Lower leg skin (tissue), 4 donors: Measurements from ENCODE around the gene NTHL1. TPM values are rescaled to one million over a fixed set of nuclear protein-coding genes. Genes with fewer than 3 reads are reported as not detected.

ENCODE experiments used
- DNase-seq, 2 donors: peaks; one replicate each; pipeline ENCODE4 v3.0.0-alpha.2; 2019; ENCODE audit warnings: low spot score in 2 of 2
- H3K4me3 ChIP-seq: fragments of 200-600 bp; sonication (generic); 2 replicates; pipeline ENCODE4 v1.5.1; 2017; ENCODE audit warnings: mild to moderate bottlenecking, low read depth; ENCODE audit not compliant: poor library complexity, severe bottlenecking
- POLR2A ChIP-seq, 2 donors: fragments of 450-650 bp; IDR thresholded peaks; one replicate each; pipeline ENCODE4 v1.6.1; 2016 to 2017; ENCODE audit warnings: antibody characterized with exemption in 2 of 2, mild to moderate bottlenecking in 1 of 2, moderate library complexity in 1 of 2
- WGBS, 2 donors: methylation state at CpG; one replicate each; pipeline ENCODE4 v1.1.5; 2018; 5-methylcytosine and 5-hydroxymethylcytosine counted together
- intact Hi-C: fragments of 100-400 bp; cut with DNase I; formaldehyde crosslinking; loops from one replicate; pipeline ENCODE4 v1.15.0; 2023; ENCODE audit warnings: low total_unique reads
- total RNA-seq, 4 donors: library from RNA; depleted of rRNA; stranded (reverse); fragments of >200 nt; gene quantifications; one replicate each; pipeline ENCODE4 v1.1.0, GENCODE V29; 2016
- TF ChIP-seq, protein P1 (sequence below), 3 donors: fragments of 450-650 bp; IDR thresholded peaks; one replicate each; pipeline ENCODE4 v1.5.1; 2016; ENCODE audit warnings: antibody characterized with exemption in 3 of 3, mild to moderate bottlenecking in 3 of 3, moderate library complexity in 2 of 3

The NTHL1 gene
- total RNA-seq, 4 donors from 2014 or later: 5.8 to 29.9 (median 21.5) TPM

DNA sequence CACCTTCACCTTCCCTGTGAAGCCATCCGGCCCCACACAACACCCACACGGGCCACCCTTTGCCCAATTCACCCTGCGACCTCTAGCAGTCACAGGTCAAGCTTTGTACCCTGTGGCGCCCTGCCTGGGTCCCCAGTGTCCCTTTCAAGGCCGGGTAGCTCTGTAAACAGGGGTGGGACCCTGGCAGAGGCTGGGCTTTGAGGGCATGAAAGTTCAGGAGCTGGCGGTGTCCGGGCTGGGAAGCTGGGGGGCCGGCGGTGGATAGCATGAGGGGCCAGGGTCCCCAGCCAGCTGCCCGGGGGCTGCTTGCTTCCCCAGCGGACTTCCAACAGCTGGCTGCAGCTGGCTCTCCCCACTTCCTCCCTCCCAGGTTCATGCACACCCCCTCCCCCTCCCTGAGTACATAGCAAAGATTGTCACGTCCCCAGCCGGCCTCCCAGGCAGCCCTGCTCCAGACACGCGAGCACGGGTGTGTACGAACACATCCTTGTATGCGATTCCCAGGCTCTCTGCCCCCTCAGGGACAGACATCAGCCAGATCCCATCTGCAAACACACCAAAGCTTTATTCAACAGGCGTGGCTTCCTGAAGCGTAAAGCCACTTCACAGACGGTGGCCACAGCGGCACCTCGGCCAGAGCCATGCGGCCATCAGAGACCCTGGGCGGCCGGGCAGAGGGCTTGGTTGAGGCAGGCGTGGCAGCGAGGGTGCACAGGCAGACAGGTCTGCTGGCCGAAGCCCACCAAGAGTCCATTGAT, 8.2 kb downstream of the NTHL1 start:
- 51 to 54% methylated on average over 22 to 29 of the region's 29 CpGs for WGBS, 2 donors
- DNase-seq: no peak
- intact Hi-C loops: loop anchor here (10.0 kb wide), 1 partner anchor 45 kb away; no protein-coding TSS in a partner anchor
- no peak overlapping the region for H3K4me3 ChIP-seq
- TF ChIP-seq POLR2A (IDR thresholded peaks at IDR 0.05): no peak
- TF ChIP-seq, protein P1, sequence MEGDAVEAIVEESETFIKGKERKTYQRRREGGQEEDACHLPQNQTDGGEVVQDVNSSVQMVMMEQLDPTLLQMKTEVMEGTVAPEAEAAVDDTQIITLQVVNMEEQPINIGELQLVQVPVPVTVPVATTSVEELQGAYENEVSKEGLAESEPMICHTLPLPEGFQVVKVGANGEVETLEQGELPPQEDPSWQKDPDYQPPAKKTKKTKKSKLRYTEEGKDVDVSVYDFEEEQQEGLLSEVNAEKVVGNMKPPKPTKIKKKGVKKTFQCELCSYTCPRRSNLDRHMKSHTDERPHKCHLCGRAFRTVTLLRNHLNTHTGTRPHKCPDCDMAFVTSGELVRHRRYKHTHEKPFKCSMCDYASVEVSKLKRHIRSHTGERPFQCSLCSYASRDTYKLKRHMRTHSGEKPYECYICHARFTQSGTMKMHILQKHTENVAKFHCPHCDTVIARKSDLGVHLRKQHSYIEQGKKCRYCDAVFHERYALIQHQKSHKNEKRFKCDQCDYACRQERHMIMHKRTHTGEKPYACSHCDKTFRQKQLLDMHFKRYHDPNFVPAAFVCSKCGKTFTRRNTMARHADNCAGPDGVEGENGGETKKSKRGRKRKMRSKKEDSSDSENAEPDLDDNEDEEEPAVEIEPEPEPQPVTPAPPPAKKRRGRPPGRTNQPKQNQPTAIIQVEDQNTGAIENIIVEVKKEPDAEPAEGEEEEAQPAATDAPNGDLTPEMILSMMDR (IDR thresholded peaks at IDR 0.05): no peak

DNA sequence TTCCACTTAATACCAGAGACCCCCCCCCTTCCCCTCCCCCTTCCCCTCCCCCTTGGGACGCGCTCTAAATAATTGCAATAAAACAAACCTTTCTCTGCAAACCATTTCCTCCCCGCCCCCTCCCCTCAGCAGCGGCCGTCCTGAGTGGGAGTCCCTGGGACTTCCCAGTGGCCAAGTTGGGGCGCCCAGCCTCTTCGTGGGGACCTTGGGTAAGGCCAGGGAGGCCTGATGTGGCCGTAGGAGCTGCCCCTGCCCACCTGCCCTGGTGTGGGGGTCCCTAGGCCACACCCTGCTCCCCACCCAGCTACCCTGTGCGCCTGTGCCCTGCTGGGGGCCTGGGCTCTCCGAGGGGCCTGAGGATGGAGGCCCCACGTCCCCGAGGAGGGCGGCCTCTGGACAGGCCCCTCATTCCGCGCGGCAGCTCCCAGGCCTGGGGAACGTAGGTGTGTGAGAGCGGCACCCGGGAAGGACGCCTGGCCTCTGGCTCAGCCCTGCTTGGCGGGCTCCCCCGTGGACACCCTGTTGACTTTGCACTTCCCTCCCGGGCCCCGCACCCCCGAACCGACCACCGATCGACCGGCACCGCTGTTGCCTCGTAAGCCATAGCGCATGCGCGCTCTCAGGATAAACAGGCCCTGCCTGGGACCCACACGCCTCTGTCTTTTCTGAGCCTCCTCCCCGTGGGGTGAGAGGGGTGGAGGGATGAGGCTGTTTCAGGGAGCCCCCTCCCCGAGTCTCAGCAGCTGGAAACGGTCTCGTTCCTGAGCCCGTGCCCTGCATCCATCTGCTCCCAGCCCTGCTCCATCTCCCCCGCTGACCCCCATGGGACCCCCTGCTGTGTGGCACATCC, 9.0 kb downstream of the NTHL1 start:
- no peak overlapping the region for H3K4me3 ChIP-seq
- DNase-seq: no peak
- TF ChIP-seq, protein P1 (IDR thresholded peaks at IDR 0.05): no peak
- TF ChIP-seq POLR2A (IDR thresholded peaks at IDR 0.05): no peak
- 62 to 70% methylated on average over 32 to 38 of the region's 41 CpGs for WGBS, 2 donors
- intact Hi-C loops: loop anchor here (10.0 kb wide), 1 partner anchor 46 kb away; no protein-coding TSS in a partner anchor

- H3K4me3 ChIP-seq: no peak overlapping the region
- 75 to 80% methylated on average over 11 to 26 of the region's 29 CpGs for WGBS, 2 donors
- no peak for DNase-seq
- TF ChIP-seq POLR2A (IDR thresholded peaks at IDR 0.05): no peak
- intact Hi-C loops: loop anchor here (10.0 kb wide), 1 partner anchor 47 kb away; no protein-coding TSS in a partner anchor
Measured at GRCh38 chr16:2037647-2038381, 9.8 kb downstream of the NTHL1 start.

GRCh38 chr16:2037115-2037514, 10.5 kb downstream of the NTHL1 start:
- 85 to 93% methylated on average over 13 to 15 of the region's 15 CpGs for WGBS, 2 donors
- DNase-seq: no peak
- intact Hi-C loops: loop anchor here (10.0 kb wide), 1 partner anchor 48 kb away; no protein-coding TSS in a partner anchor
- H3K4me3 ChIP-seq: no peak overlapping the region
- TF ChIP-seq, protein P1 (IDR thresholded peaks at IDR 0.05): no peak
- TF ChIP-seq POLR2A (IDR thresholded peaks at IDR 0.05): no peak

GRCh38 chr16:2036200-2036966, 11.3 kb downstream of the NTHL1 start:
- H3K4me3 ChIP-seq: no peak overlapping the region
- TF ChIP-seq, protein P1 (IDR thresholded peaks at IDR 0.05): no peak
- no peak for TF ChIP-seq POLR2A (IDR thresholded peaks at IDR 0.05)
- intact Hi-C loops: loop anchor here (10.0 kb wide), 1 partner anchor 48 kb away; no protein-coding TSS in a partner anchor
- WGBS, 2 donors: 89 to 90% methylated on average over 32 to 38 of the region's 47 CpGs
- DNase-seq: no peak
